CD4-positive, alpha-beta T cell treated with Interleukin-15 for 1 hour (primary cell): Measurements from ENCODE around the gene TANGO6.

Source experiments
- DNase-seq: peaks from one replicate; pipeline ENCODE4 v3.0.0-alpha.2; 2020

TANGO6 gene

GRCh38 chr16:68915589-68915988, 72.3 kb downstream of the TANGO6 start:
- no peak for DNase-seq

GRCh38 chr16:68917541-68917940, 74.2 kb downstream of the TANGO6 start:
- no peak for DNase-seq

- no peak for DNase-seq
These were observed 77.0 kb downstream of the TANGO6 start for GRCh38 chr16:68920349-68920748.

- DNase-seq, result no peak
These were observed 78.3 kb downstream of the TANGO6 start for GRCh38 chr16:68921637-68922036.

- DNase-seq, result no peak
These were observed 79.8 kb downstream of the TANGO6 start for GRCh38 chr16:68923116-68923515.

- DNase-seq, result no peak
These were observed 83.7 kb downstream of the TANGO6 start for GRCh38 chr16:68927018-68927417.

GRCh38 chr16:68931196-68931595, 87.9 kb downstream of the TANGO6 start:
- no peak for DNase-seq

- no peak for DNase-seq
These were observed 91.1 kb downstream of the TANGO6 start for GRCh38 chr16:68934402-68934801.

GRCh38 chr16:68935008-68935407, 91.7 kb downstream of the TANGO6 start:
- no peak for DNase-seq

GRCh38 chr16:68936736-68937631, 93.7 kb downstream of the TANGO6 start:
- no peak for DNase-seq

- no peak for DNase-seq
These were observed 96.5 kb downstream of the TANGO6 start for GRCh38 chr16:68939692-68940320.

GRCh38 chr16:68940816-68941215, 97.5 kb downstream of the TANGO6 start:
- no peak for DNase-seq

GRCh38 chr16:68943961-68944360, 100.6 kb downstream of the TANGO6 start:
- no peak for DNase-seq

GRCh38 chr16:68948230-68948910, 105.0 kb downstream of the TANGO6 start:
- DNase-seq, result no peak

- DNase-seq, result no peak
These were observed 108.9 kb downstream of the TANGO6 start for GRCh38 chr16:68951991-68952877.

- DNase-seq, result no peak
These were observed 111.7 kb downstream of the TANGO6 start for GRCh38 chr16:68954911-68955635.

- DNase-seq, result no peak
These were observed 117.6 kb downstream of the TANGO6 start for GRCh38 chr16:68960910-68961309.

- DNase-seq, result no peak
These were observed 118.6 kb downstream of the TANGO6 start for GRCh38 chr16:68961778-68962402.

- DNase-seq, result no peak
These were observed 126.0 kb downstream of the TANGO6 start for GRCh38 chr16:68969338-68969737.

GRCh38 chr16:68972013-68972412, 128.7 kb downstream of the TANGO6 start:
- no peak for DNase-seq

GRCh38 chr16:68972720-68973119, 129.4 kb downstream of the TANGO6 start:
- DNase-seq, result no peak
